MM.1S (cell line): ENCODE measurements around the gene SLC18A3.

ENCODE experiments used
- DNase-seq: peaks from one replicate; pipeline ENCODE4 v3.0.0-alpha.2; 2015
- H2AFZ ChIP-seq: fragments of 300-600 bp; sonication (generic); 2 replicates; pipeline ENCODE4 v1.6.0; 2016; ENCODE audit warnings: antibody characterized with exemption, low read length
- H3F3A ChIP-seq: fragments of 300-600 bp; sonication (generic); 2 replicates; pipeline ENCODE4 v1.6.1; 2016; ENCODE audit warnings: mild to moderate bottlenecking, antibody characterized with exemption, low read length, moderate library complexity, mixed read lengths; ENCODE audit not compliant: insufficient read depth
- H3K27ac ChIP-seq: fragments of 300-600 bp; sonication (generic); 2 replicates; pipeline ENCODE4 v1.5.1; 2016; ENCODE audit warnings: mild to moderate bottlenecking, low read length
- H3K27me3 ChIP-seq: fragments of 300-600 bp; sonication (generic); replicated peaks from 2 replicates; pipeline ENCODE4 v1.6.0; 2016; ENCODE audit warnings: low read length; ENCODE audit not compliant: insufficient read depth
- H3K36me3 ChIP-seq: fragments of 300-600 bp; sonication (generic); replicated peaks from 2 replicates; pipeline ENCODE4 v1.6.1; 2016; ENCODE audit warnings: mild to moderate bottlenecking, low read length, mixed read lengths; ENCODE audit not compliant: insufficient read depth
- H3K4me1 ChIP-seq: fragments of 300-600 bp; sonication (generic); 2 replicates; pipeline ENCODE4 v1.6.1; 2016; ENCODE audit warnings: low read length, mixed read lengths
- H3K4me2 ChIP-seq: fragments of 300-600 bp; sonication (generic); 2 replicates; pipeline ENCODE4 v1.6.0; 2016; ENCODE audit warnings: low read depth, low read length
- H3K4me3 ChIP-seq: fragments of 300-600 bp; sonication (generic); 2 replicates; pipeline ENCODE4 v1.5.1; 2016; ENCODE audit warnings: low read length, mixed read lengths
- H3K79me2 ChIP-seq: fragments of 300-600 bp; sonication (generic); 2 replicates; pipeline ENCODE4 v1.6.1; 2016; ENCODE audit warnings: mixed run types, low read length, mixed read lengths
- H3K9ac ChIP-seq: fragments of 300-600 bp; sonication (generic); 2 replicates; pipeline ENCODE4 v1.6.1; 2016; ENCODE audit warnings: low read length, mixed read lengths
- H3K9me2 ChIP-seq: fragments of 300-600 bp; sonication (generic); replicated peaks from 2 replicates; pipeline ENCODE4 v1.6.1; 2016; ENCODE audit warnings: mild to moderate bottlenecking, low read length, mixed read lengths; ENCODE audit not compliant: insufficient read depth
- H3K9me3 ChIP-seq: fragments of 300-600 bp; sonication (generic); replicated peaks from 2 replicates; pipeline ENCODE4 v1.6.1; 2016; ENCODE audit warnings: mild to moderate bottlenecking, low read length, mixed read lengths; ENCODE audit not compliant: insufficient read depth
- H4K20me1 ChIP-seq: fragments of 300-600 bp; sonication (generic); 2 replicates; pipeline ENCODE4 v1.6.1; 2016; ENCODE audit warnings: mild to moderate bottlenecking, low read length, moderate library complexity, mixed read lengths; ENCODE audit not compliant: insufficient read depth
- EZH2 ChIP-seq: fragments of 300-600 bp; sonication (generic); optimal IDR thresholded peaks from 2 replicates; pipeline ENCODE3; 2017; ENCODE audit warnings: low read depth, mild to moderate bottlenecking, antibody characterized with exemption, low read length, mixed read lengths
- EZH2phosphoT487 ChIP-seq: fragments of 300-600 bp; sonication (generic); IDR thresholded peaks from 2 replicates; pipeline ENCODE4 v1.6.1; 2018; ENCODE audit warnings: antibody characterized with exemption, low read length
- TF ChIP-seq, protein P1 (sequence below): fragments of 300-600 bp; sonication (generic); IDR thresholded peaks from 2 replicates; pipeline ENCODE4 v1.5.1; 2016; ENCODE audit warnings: antibody characterized with exemption, low read length, mixed read lengths

Gene SLC18A3

DNA sequence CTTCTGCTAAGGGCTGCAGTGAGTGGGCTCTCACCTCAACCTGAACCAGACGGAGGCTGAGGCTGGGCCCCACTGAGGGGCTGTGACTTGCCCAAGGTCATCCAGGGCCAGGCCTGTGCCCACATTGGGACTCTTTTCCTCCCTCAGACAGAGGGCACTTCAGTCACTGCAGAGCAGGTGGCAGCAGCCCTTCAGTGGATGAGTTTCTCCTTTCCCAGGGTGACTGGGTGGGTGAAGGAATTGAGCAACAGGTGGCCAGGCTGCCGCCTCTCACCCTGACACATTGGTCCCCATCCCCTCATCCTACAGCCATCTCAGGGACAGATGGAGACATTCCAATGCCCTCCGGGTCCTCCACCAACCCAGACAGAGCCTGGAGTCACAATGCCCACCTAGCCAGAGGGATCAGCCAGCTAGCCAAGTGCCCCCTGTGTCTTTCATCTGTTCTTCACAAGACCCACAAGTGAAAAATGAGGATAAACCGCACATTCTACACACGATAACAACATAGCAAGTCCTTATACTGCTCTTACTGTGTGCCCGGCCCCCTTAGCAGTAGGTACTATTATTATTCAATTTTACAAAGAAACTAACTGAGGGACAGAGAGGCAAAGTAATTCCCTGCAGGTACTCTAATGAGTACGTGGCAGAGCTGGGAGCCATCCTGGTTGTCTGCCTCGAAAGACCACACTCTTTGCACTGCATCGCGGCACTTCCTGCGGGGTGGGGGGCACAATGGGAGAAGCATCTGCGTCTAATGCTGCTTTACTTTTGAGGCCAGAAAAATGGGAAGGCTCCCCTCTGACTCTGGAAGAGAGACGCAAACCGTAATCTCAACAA, 1.7 kb upstream of the SLC18A3 start:
- H4K20me1 ChIP-seq, result no peaks in the 10 kb centered on the region
- no peaks in the 10 kb centered on the region for H3K4me1 ChIP-seq
- no peaks in the 10 kb centered on the region for H3K79me2 ChIP-seq
- peaks cover 4% of the 10 kb centered on the region for H3K27me3 ChIP-seq
- no peaks in the 10 kb centered on the region for H3F3A ChIP-seq
- H3K9me3 ChIP-seq, result no peaks in the 10 kb centered on the region
- no peak overlapping the region for H3K27ac ChIP-seq
- no peak for TF ChIP-seq EZH2
- no peak for TF ChIP-seq EZH2phosphoT487
- TF ChIP-seq, protein P1, sequence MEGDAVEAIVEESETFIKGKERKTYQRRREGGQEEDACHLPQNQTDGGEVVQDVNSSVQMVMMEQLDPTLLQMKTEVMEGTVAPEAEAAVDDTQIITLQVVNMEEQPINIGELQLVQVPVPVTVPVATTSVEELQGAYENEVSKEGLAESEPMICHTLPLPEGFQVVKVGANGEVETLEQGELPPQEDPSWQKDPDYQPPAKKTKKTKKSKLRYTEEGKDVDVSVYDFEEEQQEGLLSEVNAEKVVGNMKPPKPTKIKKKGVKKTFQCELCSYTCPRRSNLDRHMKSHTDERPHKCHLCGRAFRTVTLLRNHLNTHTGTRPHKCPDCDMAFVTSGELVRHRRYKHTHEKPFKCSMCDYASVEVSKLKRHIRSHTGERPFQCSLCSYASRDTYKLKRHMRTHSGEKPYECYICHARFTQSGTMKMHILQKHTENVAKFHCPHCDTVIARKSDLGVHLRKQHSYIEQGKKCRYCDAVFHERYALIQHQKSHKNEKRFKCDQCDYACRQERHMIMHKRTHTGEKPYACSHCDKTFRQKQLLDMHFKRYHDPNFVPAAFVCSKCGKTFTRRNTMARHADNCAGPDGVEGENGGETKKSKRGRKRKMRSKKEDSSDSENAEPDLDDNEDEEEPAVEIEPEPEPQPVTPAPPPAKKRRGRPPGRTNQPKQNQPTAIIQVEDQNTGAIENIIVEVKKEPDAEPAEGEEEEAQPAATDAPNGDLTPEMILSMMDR, result no peak
- H3K36me3 ChIP-seq, result no peaks in the 10 kb centered on the region
- no peak overlapping the region for H2AFZ ChIP-seq
- H3K9ac ChIP-seq, result no peak overlapping the region
- no peak for DNase-seq
- H3K9me2 ChIP-seq, result no peaks in the 10 kb centered on the region
- no peak overlapping the region for H3K4me2 ChIP-seq
- no peak overlapping the region for H3K4me3 ChIP-seq

DNA sequence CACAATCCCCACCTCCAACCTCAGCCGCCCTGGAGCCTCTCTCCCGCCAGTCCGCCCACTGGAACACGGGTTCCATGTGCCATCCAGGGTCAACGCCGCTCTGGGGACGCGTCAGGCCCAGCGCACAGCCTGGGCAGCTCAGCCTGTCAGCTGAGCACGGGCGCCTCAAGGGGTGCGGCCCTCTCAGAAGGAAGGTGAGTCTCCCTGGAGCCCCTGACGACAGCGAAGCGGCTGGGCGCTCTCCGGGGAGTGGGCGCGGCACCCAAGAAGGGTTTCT, 1.2 kb upstream of the SLC18A3 start:
- Histone ChIP-seq H2AFZ (no peak overlapping the region), H3K9me3 (no peaks in the 10 kb centered on the region), H3F3A (no peaks in the 10 kb centered on the region), H3K4me1 (no peaks in the 10 kb centered on the region), H3K9ac (no peak overlapping the region), H3K79me2 (no peaks in the 10 kb centered on the region), H3K4me2 (no peak overlapping the region), H4K20me1 (no peaks in the 10 kb centered on the region), H3K36me3 (no peaks in the 10 kb centered on the region), H3K9me2 (no peaks in the 10 kb centered on the region), H3K4me3 (no peak overlapping the region), H3K27ac (no peak overlapping the region), H3K27me3 (peaks cover 6% of the 10 kb centered on the region)
- TF ChIP-seq EZH2 (no peak), EZH2phosphoT487 (no peak)
- TF ChIP-seq, protein P1, result no peak
- no peak for DNase-seq

DNA sequence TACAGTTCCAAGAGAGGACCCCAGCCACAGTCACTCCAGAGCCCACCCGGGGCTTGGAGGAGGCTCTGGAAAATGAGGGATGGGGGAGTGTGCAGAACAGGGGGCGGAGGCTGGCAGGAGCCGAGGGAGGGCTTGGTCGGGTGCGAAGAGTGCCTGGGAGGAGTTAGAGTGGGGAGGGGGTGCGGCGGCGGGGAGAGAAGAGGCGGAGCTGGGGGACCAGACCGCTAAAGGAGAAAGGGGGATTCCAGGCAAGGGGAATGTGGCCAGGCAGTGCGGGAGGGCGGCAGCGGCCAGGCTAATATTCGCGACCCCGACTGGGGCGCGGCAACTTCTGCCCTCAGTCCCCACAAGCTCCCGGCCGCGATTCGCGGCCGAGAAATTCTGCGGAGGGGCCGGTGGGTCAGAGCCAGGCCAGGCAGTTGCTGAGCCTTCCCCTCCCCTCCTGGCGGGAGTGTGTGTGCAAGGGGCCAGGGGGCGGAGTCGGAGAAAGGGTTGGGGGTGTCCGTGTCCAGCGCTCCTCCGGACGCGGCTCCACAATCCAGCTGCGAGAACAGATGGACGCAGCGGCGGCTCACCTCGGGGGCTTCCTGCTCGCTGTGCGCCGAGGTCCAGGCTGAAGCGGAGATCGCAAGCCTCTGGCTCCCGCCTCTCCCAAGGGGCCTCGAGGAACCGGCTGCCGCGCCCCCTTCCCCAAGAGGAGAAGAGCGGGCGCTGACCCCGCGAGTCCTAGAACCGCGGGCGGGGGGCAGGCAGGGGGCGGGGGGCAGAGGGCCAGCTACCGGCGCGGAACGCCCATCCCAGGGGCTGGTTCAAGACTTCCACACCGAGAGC, 612 bp upstream of the SLC18A3 start:
- H3K27ac ChIP-seq, result no peak overlapping the region
- H3K4me2 ChIP-seq, result no peak overlapping the region
- H4K20me1 ChIP-seq, result no peaks in the 10 kb centered on the region
- no peak overlapping the region for H2AFZ ChIP-seq
- no peaks in the 10 kb centered on the region for H3K9me3 ChIP-seq
- H3K9ac ChIP-seq, result no peak overlapping the region
- H3F3A ChIP-seq, result no peaks in the 10 kb centered on the region
- TF ChIP-seq, protein P1, result no peak
- TF ChIP-seq EZH2phosphoT487 (no peak), EZH2 (no peak)
- DNase-seq, result no peak
- no peaks in the 10 kb centered on the region for H3K36me3 ChIP-seq
- H3K4me1 ChIP-seq, result no peaks in the 10 kb centered on the region
- no peak overlapping the region for H3K4me3 ChIP-seq
- H3K27me3 ChIP-seq, result peaks cover 7% of the 10 kb centered on the region
- no peaks in the 10 kb centered on the region for H3K79me2 ChIP-seq
- H3K9me2 ChIP-seq, result no peaks in the 10 kb centered on the region
